Endodermal cell (in vitro differentiated cells): Measurements from ENCODE around the gene DDX10. TPM values are rescaled to one million over a fixed set of nuclear protein-coding genes. Genes with fewer than 3 reads are reported as not detected.

Experiments used
- DNase-seq: peaks from one replicate; pipeline ENCODE4 v3.0.0-alpha.2; 2017
- H3K27ac ChIP-seq: 2 replicates; pipeline ENCODE4 v1.5.1; 2013; ENCODE audit warnings: mild to moderate bottlenecking, low read depth, low read length, moderate library complexity
- H3K27me3 ChIP-seq: 2 replicates; pipeline ENCODE4 v1.6.1; 2013; ENCODE audit warnings: mild to moderate bottlenecking, low read length, moderate library complexity; ENCODE audit not compliant: insufficient read depth, control insufficient read depth, poor library complexity, severe bottlenecking
- H3K36me3 ChIP-seq: 2 replicates; pipeline ENCODE4 v1.7.0; 2013; ENCODE audit warnings: mild to moderate bottlenecking, low read length, moderate library complexity; ENCODE audit not compliant: control insufficient read depth, insufficient read depth
- H3K4me1 ChIP-seq: one replicate; pipeline ENCODE4 v1.7.0; 2013; ENCODE audit warnings: low read length; ENCODE audit not compliant: control insufficient read depth, insufficient read depth
- H3K4me3 ChIP-seq: 2 replicates; pipeline ENCODE4 v1.5.1; 2013; ENCODE audit warnings: mild to moderate bottlenecking, low read length, moderate library complexity
- H3K9ac ChIP-seq: 2 replicates; pipeline ENCODE4 v1.6.1; 2013; ENCODE audit warnings: mild to moderate bottlenecking, low read length, moderate library complexity; ENCODE audit not compliant: poor library complexity, severe bottlenecking; ENCODE audit errors: extremely low read depth
- H3K9me3 ChIP-seq: 2 replicates; pipeline ENCODE4 v1.6.1; 2013; ENCODE audit warnings: mild to moderate bottlenecking, low read length, moderate library complexity; ENCODE audit not compliant: control insufficient read depth
- H3K27ac Mint-ChIP-seq: 2 replicates; pipeline ENCODE4 v1.8.0; 2020; ENCODE audit warnings: mixed read lengths
- H3K27me3 Mint-ChIP-seq: 2 replicates; pipeline ENCODE4 v1.8.0; 2021; ENCODE audit warnings: mild to moderate bottlenecking, mixed read lengths; ENCODE audit not compliant: insufficient read depth
- H3K36me3 Mint-ChIP-seq: 2 replicates; pipeline ENCODE4 v1.8.0; 2020; ENCODE audit warnings: low read depth, mixed read lengths
- H3K4me1 Mint-ChIP-seq: 2 replicates; pipeline ENCODE4 v1.8.0; 2020; ENCODE audit warnings: mixed read lengths
- H3K4me3 Mint-ChIP-seq: 2 replicates; pipeline ENCODE4 v1.8.0; 2020; ENCODE audit warnings: mild to moderate bottlenecking, moderate library complexity, mixed read lengths
- H3K9me3 Mint-ChIP-seq: 2 replicates; pipeline ENCODE4 v1.8.0; 2020; ENCODE audit warnings: mild to moderate bottlenecking, mixed read lengths
- WGBS, 2 experiments: methylation state at CpG; one replicate each; pipeline versions ENCODE4 v1.1.5 to v1.1.7; 2013; ENCODE audit warnings: missing lambda C conversion rate in 2 of 2, mixed read lengths in 1 of 2; ENCODE audit not compliant: insufficient coverage in 1 of 2, insufficient read length in 1 of 2; 5-methylcytosine and 5-hydroxymethylcytosine counted together
- total RNA-seq, 2 donors: library from RNA; stranded (reverse); fragmentation: NEBNext Ultra II Directional in 1 of 2; extraction: Animal tissue kit (Norgen Biotek cat#: 25700) in 1 of 2; gene quantifications; 2 replicates in 1 of 2; 3 replicates in 1 of 2; pipeline ENCODE4 v1.2.1, GENCODE V29; 2021
- TF ChIP-seq, protein P1 (sequence below): fragments of 200-600 bp; sonication (generic); conservative IDR thresholded peaks from 2 replicates; pipeline ENCODE4 v1.5.0; 2021; ENCODE audit warnings: antibody characterized with exemption, mild to moderate bottlenecking

DDX10 gene
- total RNA-seq, 2 donors from 2014 or later = 31.1 to 32.7 TPM

DNA sequence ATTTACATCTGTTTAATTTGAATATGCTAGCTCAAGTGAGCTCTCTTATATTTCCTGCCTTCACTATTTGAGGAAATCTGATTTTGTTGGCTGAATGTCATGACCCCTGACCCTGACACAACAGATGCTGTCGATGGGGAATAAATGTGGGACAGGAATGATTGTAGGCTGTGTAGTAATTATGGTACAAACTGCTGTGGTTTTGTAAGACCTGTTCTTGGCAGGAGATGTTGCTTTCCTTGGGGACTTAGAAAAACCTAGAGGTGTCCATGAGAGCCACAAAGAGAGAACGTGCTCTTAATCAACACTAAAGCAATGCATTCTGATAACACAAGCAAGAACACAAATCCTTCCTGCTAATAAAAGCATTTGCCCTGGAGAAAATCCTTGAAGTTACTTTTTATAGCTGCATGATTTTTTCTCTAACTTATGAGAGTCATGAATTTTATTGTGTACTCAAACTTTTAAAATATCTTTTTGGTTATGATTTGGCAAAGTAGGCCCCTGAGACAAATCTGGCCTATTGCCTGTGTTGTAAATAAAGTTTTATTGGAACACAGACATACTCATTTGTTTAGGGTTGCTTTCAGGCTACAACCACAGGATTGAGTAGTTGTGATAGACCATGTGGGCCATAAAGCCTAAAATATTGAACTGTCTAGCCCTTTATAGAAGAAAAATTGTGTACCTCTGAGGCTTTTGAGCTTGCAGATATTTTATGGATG, 90.2 kb downstream of the DDX10 start:
- H3K9ac ChIP-seq = no peak overlapping the region
- Mint-ChIP-seq H3K4me1 (peaks cover 22% of the 10 kb centered on the region), H3K27ac (no peak overlapping the region), H3K36me3 (no peaks in the 10 kb centered on the region), H3K27me3 (no peaks in the 10 kb centered on the region), H3K4me3 (no peak overlapping the region), H3K9me3 (no peaks in the 10 kb centered on the region)
- H3K27me3 ChIP-seq = no peaks in the 10 kb centered on the region
- peak overlapping the region; percentile 5 for H3K27ac ChIP-seq
- H3K36me3 ChIP-seq = no peaks in the 10 kb centered on the region
- H3K9me3 ChIP-seq = no peaks in the 10 kb centered on the region
- WGBS, 2 experiments = 90 to 93% methylated on average over 2 of the region's 2 CpGs
- TF ChIP-seq, protein P1, sequence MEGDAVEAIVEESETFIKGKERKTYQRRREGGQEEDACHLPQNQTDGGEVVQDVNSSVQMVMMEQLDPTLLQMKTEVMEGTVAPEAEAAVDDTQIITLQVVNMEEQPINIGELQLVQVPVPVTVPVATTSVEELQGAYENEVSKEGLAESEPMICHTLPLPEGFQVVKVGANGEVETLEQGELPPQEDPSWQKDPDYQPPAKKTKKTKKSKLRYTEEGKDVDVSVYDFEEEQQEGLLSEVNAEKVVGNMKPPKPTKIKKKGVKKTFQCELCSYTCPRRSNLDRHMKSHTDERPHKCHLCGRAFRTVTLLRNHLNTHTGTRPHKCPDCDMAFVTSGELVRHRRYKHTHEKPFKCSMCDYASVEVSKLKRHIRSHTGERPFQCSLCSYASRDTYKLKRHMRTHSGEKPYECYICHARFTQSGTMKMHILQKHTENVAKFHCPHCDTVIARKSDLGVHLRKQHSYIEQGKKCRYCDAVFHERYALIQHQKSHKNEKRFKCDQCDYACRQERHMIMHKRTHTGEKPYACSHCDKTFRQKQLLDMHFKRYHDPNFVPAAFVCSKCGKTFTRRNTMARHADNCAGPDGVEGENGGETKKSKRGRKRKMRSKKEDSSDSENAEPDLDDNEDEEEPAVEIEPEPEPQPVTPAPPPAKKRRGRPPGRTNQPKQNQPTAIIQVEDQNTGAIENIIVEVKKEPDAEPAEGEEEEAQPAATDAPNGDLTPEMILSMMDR = no peak
- no peaks in the 10 kb centered on the region for H3K4me1 ChIP-seq
- DNase-seq = no peak
- H3K4me3 ChIP-seq = no peak overlapping the region

DNA sequence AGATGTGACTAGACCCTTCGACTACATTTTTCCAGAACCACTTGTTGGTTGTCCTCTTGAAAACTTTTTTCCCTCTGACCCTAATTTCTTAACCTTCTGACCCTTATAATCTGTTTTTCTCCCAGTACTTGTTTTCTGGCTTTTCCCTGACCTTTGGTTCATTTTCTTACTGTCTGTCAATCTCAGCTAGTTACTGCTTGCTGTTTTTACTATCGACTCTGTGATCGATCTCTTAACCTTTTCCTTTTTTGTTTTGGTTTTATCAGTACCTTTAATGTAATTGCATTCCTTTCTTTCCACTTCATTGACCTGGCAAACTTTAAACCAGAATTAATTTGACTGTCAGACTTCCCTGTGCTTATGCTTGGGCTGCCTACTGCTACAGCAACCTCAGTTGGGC, 92.8 kb downstream of the DDX10 start:
- TF ChIP-seq, protein P1 = no peak
- Histone ChIP-seq H3K36me3 (no peaks in the 10 kb centered on the region), H3K9ac (no peak overlapping the region), H3K4me1 (no peaks in the 10 kb centered on the region), H3K27me3 (no peaks in the 10 kb centered on the region), H3K9me3 (no peaks in the 10 kb centered on the region), H3K27ac (no peak overlapping the region), H3K4me3 (no peak overlapping the region)
- no peaks in the 10 kb centered on the region for H3K27me3 Mint-ChIP-seq
- H3K36me3 Mint-ChIP-seq = no peaks in the 10 kb centered on the region
- no peak overlapping the region for H3K27ac Mint-ChIP-seq
- H3K4me3 Mint-ChIP-seq = no peak overlapping the region
- H3K9me3 Mint-ChIP-seq = no peaks in the 10 kb centered on the region
- DNase-seq = no peak
- H3K4me1 Mint-ChIP-seq = peaks cover 22% of the 10 kb centered on the region
- WGBS, 2 experiments = 96 to 97% methylated on average over 3 of the region's 3 CpGs

DNA sequence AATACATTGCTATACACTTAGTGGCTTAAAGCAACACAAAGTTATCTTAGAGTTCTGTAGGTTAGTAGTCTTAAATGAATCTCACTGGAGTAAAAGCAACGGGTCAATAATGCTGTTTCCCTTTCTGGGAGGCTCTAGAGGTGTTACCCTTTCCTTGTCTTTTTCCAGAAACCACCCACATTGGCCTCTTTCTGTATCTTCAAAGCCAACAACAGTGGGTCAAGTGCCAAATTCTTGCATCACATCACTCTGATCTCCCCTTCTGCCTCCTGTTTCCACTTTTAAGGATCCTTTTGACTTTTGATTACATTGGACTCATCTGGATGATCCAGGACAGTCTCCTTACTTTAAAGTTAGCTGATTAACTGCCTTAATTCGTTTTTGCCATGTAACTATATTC, 93.6 kb downstream of the DDX10 start:
- Histone ChIP-seq H3K9me3 (no peaks in the 10 kb centered on the region), H3K27ac (no peak overlapping the region), H3K4me3 (no peak overlapping the region), H3K4me1 (no peaks in the 10 kb centered on the region), H3K9ac (no peak overlapping the region), H3K27me3 (no peaks in the 10 kb centered on the region), H3K36me3 (no peaks in the 10 kb centered on the region)
- 88% methylated on average over 2 of the region's 2 CpGs for WGBS, 2 experiments
- Mint-ChIP-seq H3K36me3 (no peaks in the 10 kb centered on the region), H3K4me3 (no peak overlapping the region), H3K27me3 (no peaks in the 10 kb centered on the region), H3K27ac (no peak overlapping the region), H3K9me3 (no peaks in the 10 kb centered on the region), H3K4me1 (peaks cover 22% of the 10 kb centered on the region)
- TF ChIP-seq, protein P1 = no peak
- no peak for DNase-seq
